ENCODE data around the gene COL28A1.
"Not testable (repeated sequence)": the region's sequence is repeated elsewhere in the genome, so short reads cannot be mapped to it uniquely, and the experiment has no call there.

Gene COL28A1

GRCh38 chr7:7535691-7536090 is at the start of gene COL28A1:
Gene COL28A1, minus strand, starts transcription at chr7:7535873. Its CDS starts 2,998 bp downstream, at chr7:7532875.
- no peak for DNase-seq

- no peak for DNase-seq
These were observed 49.0 kb upstream of the COL28A1 start for GRCh38 chr7:7584653-7585052.

GRCh38 chr7:7583731-7584130 is 48.1 kb upstream of the COL28A1 start:
- no peak for DNase-seq

- DNase-seq: no peak
These were observed 46.9 kb upstream of the COL28A1 start for GRCh38 chr7:7582596-7582995.

GRCh38 chr7:7581531-7582179 is 46.0 kb upstream of the COL28A1 start:
- DNase-seq: no peak

GRCh38 chr7:7579638-7580037 is 44.0 kb upstream of the COL28A1 start:
- no peak for DNase-seq

- DNase-seq: no peak
These were observed 42.2 kb upstream of the COL28A1 start for GRCh38 chr7:7577888-7578287.

- no peak for DNase-seq
These were observed 40.7 kb upstream of the COL28A1 start for GRCh38 chr7:7576344-7576743.

GRCh38 chr7:7573701-7574100 is 38.0 kb upstream of the COL28A1 start:
- no peak for DNase-seq

GRCh38 chr7:7570584-7570983 is 34.9 kb upstream of the COL28A1 start:
- no peak for DNase-seq

GRCh38 chr7:7569615-7570014 is 33.9 kb upstream of the COL28A1 start:
- no peak for DNase-seq

GRCh38 chr7:7569081-7569527 is 33.4 kb upstream of the COL28A1 start:
- DNase-seq: no peak

GRCh38 chr7:7568553-7568952 is 32.9 kb upstream of the COL28A1 start:
- no peak for DNase-seq

GRCh38 chr7:7567898-7568531 is 32.3 kb upstream of the COL28A1 start:
- DNase-seq: no peak

GRCh38 chr7:7566651-7567611 is 31.3 kb upstream of the COL28A1 start, which contains the start of gene MIOS:
Gene MIOS, plus strand, starts transcription at chr7:7566884. Its CDS starts 5,592 bp downstream, at chr7:7572476.
- DNase-seq: peak; percentile 88

- no peak for DNase-seq
These were observed 30.3 kb upstream of the COL28A1 start for GRCh38 chr7:7565746-7566650.

GRCh38 chr7:7565018-7565680 is 29.5 kb upstream of the COL28A1 start:
- DNase-seq: no peak

- no peak for DNase-seq
These were observed 28.7 kb upstream of the COL28A1 start for GRCh38 chr7:7564323-7564780.

GRCh38 chr7:7563813-7564212 is 28.1 kb upstream of the COL28A1 start:
- DNase-seq: no peak

- no peak for DNase-seq
These were observed 27.6 kb upstream of the COL28A1 start for GRCh38 chr7:7563269-7563668.

GRCh38 chr7:7562736-7563135 is 27.1 kb upstream of the COL28A1 start:
- DNase-seq: no peak

GRCh38 chr7:7561591-7561990 is 25.9 kb upstream of the COL28A1 start:
- DNase-seq: not testable (repeated sequence)

Measured in right forelimb (tissue), 1 donor.